ENCODE data around the gene UIMC1.

The UIMC1 gene

GRCh38 chr5:176870110-176870591 is 136.4 kb downstream of the UIMC1 start:
- no peak for DNase-seq (ENCODE audit: low read depth in 2 of 2)

GRCh38 chr5:176869501-176870109 is 137.0 kb downstream of the UIMC1 start:
- no peak for DNase-seq (ENCODE audit: low read depth in 2 of 2)

- DNase-seq (ENCODE audit: low read depth in 2 of 2) = no peak
Measured at GRCh38 chr5:176868731-176869130, 137.8 kb downstream of the UIMC1 start.

GRCh38 chr5:176868126-176868525 is 138.5 kb downstream of the UIMC1 start:
- no peak for DNase-seq (ENCODE audit: low read depth in 2 of 2)

GRCh38 chr5:176866707-176867310 is 139.8 kb downstream of the UIMC1 start:
- DNase-seq (ENCODE audit: low read depth in 2 of 2) = no peak

GRCh38 chr5:176865964-176866363 is 140.6 kb downstream of the UIMC1 start:
- DNase-seq (ENCODE audit: low read depth in 2 of 2) = no peak

GRCh38 chr5:176864755-176865154 is 141.8 kb downstream of the UIMC1 start:
- no peak for DNase-seq (ENCODE audit: low read depth in 2 of 2)

GRCh38 chr5:176863765-176864098 is 142.8 kb downstream of the UIMC1 start:
- no peak for DNase-seq (ENCODE audit: low read depth in 2 of 2)

GRCh38 chr5:176863041-176863764 is 143.4 kb downstream of the UIMC1 start:
- no peak for DNase-seq (ENCODE audit: low read depth in 2 of 2)

GRCh38 chr5:176862330-176862995 is 144.1 kb downstream of the UIMC1 start:
- DNase-seq (ENCODE audit: low read depth in 2 of 2) = no peak

GRCh38 chr5:176861276-176861675 is 145.3 kb downstream of the UIMC1 start:
- DNase-seq (ENCODE audit: low read depth in 2 of 2) = no peak

GRCh38 chr5:176860381-176860780 is 146.2 kb downstream of the UIMC1 start:
- no peak for DNase-seq (ENCODE audit: low read depth in 2 of 2)

GRCh38 chr5:176859916-176860315 is 146.7 kb downstream of the UIMC1 start:
- no peak for DNase-seq (ENCODE audit: low read depth in 2 of 2)

GRCh38 chr5:176857894-176858273 is 148.7 kb downstream of the UIMC1 start:
- DNase-seq (ENCODE audit: low read depth in 2 of 2) = no peak

- DNase-seq (ENCODE audit: low read depth in 2 of 2) = no peak
Measured at GRCh38 chr5:176857216-176857893, 149.2 kb downstream of the UIMC1 start.

- no peak for DNase-seq (ENCODE audit: low read depth in 2 of 2)
Measured at GRCh38 chr5:176856746-176857145, 149.8 kb downstream of the UIMC1 start.

- DNase-seq (ENCODE audit: low read depth in 2 of 2) = no peak
Measured at GRCh38 chr5:176855598-176855997, 151.0 kb downstream of the UIMC1 start.

Data from stimulated activated CD4-positive, alpha-beta T cell treated with anti-CD3 and anti-CD28 coated beads, Interleukin-15, amount 100 ng/mL, for 48 hours (primary cell).